ENCODE measurements around the gene GAL3ST1.
"Not testable (repeated sequence)": the region's sequence is repeated elsewhere in the genome, so short reads cannot be mapped to it uniquely, and the experiment has no call there.

Gene GAL3ST1

DNA sequence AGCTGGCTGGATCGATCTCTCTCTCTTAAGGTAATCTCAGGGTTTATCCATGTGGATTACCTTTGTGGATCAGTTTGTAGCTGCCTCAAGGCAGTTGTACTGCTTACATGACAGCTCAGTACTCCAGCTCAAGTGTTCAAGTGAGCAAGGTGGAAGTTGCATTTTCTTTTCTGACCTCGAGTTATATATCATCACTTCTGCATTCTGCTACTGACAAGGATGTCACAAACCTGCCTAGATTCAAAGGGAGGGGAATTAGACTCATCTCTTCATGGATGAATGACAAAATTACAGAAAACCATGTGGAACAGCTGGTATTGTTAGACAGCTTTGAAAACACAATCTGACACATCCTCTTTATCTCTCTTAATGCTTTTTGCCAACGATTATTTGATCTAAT is 26.5 kb upstream of the GAL3ST1 start:
- in situ Hi-C loops (cut with MboI; ENCODE audit: low sequenced_read_pairs) = loop anchor here (10.0 kb wide), 1 partner anchor 54 kb away; no protein-coding TSS in a partner anchor

GRCh38 chr22:30598986-30599385 is 24.5 kb upstream of the GAL3ST1 start:
- in situ Hi-C loops (cut with MboI; ENCODE audit: low sequenced_read_pairs) = no loop called here

DNA sequence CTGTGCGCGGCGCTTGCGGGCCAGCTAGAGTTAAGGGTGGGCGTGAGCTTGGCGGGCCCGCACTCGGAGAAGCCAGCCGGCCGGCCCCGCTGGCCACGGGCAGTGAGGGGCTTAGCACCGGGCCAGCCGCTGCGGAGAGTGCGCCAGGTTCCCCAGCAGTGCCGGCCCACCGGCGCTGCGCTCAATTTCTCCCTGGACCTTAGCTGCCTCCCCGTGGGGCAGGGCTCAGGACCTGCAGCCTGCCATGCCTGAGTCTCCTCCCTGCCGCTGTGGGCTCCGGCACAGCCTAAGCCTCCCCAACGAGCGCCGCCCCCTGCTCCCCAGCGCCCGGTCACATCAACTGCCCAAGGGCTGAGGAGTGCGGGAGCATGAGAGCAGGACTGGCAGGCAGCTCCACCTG is 22.4 kb upstream of the GAL3ST1 start:
- in situ Hi-C loops (cut with MboI; ENCODE audit: low sequenced_read_pairs) = no loop called here

DNA sequence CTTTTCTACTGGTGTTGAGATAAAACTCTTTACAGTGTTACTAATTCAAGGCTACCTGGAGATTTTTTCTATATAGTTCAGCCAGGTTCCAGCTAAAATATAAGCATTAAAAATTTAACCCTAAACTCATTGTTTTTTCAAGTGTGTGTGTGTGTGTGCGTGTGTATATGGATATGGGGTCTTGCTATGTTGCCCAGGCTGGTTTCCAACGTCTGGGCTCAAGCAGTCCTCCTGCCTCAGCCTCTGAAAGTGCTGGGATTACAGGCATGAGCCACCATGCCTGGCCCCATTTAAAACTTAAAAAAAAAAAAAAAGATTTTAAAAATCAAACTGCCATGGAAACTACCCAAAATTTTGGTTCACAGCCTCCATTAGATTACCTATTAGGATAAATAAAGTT is 21.7 kb upstream of the GAL3ST1 start:
- in situ Hi-C loops (cut with MboI; ENCODE audit: low sequenced_read_pairs) = no loop called here

- in situ Hi-C loops (cut with MboI; ENCODE audit: low sequenced_read_pairs) = not testable (repeated sequence)
Observed at GRCh38 chr22:30592360-30592713, 17.9 kb upstream of the GAL3ST1 start.

DNA sequence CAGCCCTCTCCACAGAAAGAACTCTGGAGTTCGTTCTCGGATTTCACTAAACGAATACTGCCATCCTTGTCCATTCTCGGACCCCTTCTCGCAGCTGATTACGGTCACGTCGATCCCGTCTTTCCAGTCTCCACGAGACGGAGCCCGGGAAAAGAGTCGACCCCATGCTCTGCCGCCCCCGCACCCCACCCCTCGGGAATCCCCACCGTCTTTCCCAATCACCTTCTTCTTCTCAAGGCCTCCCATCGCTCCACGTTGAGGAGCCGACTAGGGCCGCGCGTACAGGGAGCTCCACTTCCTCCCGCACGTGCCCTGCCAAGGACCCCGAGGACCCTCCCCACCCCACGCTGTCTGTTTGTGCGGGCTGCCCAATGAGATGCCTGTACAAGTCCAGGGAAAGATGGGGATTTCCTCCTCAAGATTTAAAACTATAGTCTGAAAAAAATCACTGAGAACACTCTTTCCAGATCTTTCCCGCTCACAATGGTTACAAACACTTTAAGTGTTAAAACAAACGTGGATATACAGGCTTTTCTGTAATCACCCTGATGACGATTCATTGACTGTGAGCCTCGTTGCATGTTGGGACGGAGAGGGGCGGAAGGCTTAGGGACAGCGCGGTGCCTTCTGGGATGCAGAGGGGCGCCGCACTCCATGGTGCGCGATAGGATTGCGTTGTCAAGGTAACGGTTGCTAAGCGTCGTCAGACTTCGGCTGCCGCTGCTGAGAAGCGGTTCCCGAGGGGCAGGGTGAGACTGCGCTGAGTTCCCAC is 17.3 kb upstream of the GAL3ST1 start, which contains the start of gene PES1:
Gene PES1, minus strand, starts transcription at position 323 of the 772 bp plus-strand sequence. Its CDS starts 77 bp downstream, at position 246.
- in situ Hi-C loops (cut with MboI; ENCODE audit: low sequenced_read_pairs) = no loop called here

DNA sequence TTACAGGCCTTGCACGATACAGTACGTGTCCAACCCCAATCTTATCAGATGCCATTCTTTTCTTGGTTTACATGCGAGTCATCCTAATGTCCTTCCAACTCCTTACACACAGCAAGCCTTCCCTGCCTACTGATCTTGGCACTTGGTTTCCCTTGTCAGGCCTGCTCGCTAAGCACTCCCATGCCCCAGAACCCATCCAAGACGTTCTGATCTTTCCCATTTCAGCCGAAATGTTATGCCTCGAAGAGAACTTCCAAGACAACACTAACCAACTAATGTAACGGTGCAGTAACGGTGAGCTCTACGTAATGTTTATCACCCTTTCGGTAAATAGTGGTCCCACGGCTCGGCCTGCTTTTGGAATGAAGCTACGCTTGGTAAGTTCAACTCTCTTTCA is 16.7 kb upstream of the GAL3ST1 start:
- in situ Hi-C loops (cut with MboI; ENCODE audit: low sequenced_read_pairs) = no loop called here

DNA sequence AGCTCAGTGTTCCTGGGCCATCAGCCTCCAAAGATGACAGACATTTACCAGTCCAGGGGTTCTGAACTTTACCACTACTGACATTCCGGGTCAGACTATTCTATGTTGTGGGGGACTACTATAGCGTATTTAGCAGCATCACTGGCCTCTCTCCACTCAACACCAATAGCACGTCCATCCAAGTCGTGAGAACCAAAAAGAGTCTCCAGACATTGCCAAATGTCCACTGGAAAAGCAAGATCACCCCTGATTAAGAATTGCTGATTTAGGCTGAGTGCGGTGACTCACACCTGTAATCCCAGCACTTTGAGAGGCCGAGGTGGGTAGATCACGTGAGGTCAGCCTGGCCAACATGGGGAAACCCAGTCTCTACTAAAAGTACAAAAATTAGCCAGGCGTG is 11.9 kb upstream of the GAL3ST1 start:
- in situ Hi-C loops (cut with MboI; ENCODE audit: low sequenced_read_pairs) = no loop called here

GRCh38 chr22:30584441-30584840 is 10.0 kb upstream of the GAL3ST1 start:
- in situ Hi-C loops (cut with MboI; ENCODE audit: low sequenced_read_pairs) = no loop called here

GRCh38 chr22:30582788-30583545 is 8.5 kb upstream of the GAL3ST1 start:
- in situ Hi-C loops (cut with MboI; ENCODE audit: low sequenced_read_pairs) = no loop called here

- in situ Hi-C loops (cut with MboI; ENCODE audit: low sequenced_read_pairs) = no loop called here
Observed at GRCh38 chr22:30582051-30582450, 7.6 kb upstream of the GAL3ST1 start.

- in situ Hi-C loops (cut with MboI; ENCODE audit: low sequenced_read_pairs) = no loop called here
Observed at GRCh38 chr22:30580896-30581295, 6.4 kb upstream of the GAL3ST1 start.

GRCh38 chr22:30578481-30578880 is 4.0 kb upstream of the GAL3ST1 start:
- in situ Hi-C loops (cut with MboI; ENCODE audit: low sequenced_read_pairs) = no loop called here

DNA sequence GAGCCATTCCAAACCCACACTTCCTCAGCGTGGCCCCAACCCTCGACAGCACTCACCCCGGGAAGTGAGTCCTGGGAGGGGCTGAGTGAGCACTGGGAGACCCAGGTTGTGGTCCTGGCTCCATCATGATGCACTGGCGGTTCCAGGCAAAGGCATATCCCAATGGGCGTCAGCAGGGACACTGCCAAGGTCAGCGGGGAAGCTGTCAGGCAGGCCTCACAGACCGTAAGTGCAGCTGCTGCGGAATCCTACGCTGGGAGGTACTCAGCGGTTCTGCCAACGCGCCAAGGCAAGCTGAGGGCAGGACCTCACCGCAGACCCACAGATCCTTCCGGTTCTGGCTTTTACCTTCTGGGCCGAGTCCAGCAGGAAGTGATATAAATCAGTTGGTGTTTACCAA is 1.4 kb upstream of the GAL3ST1 start:
- in situ Hi-C loops (cut with MboI; ENCODE audit: low sequenced_read_pairs) = no loop called here

DNA sequence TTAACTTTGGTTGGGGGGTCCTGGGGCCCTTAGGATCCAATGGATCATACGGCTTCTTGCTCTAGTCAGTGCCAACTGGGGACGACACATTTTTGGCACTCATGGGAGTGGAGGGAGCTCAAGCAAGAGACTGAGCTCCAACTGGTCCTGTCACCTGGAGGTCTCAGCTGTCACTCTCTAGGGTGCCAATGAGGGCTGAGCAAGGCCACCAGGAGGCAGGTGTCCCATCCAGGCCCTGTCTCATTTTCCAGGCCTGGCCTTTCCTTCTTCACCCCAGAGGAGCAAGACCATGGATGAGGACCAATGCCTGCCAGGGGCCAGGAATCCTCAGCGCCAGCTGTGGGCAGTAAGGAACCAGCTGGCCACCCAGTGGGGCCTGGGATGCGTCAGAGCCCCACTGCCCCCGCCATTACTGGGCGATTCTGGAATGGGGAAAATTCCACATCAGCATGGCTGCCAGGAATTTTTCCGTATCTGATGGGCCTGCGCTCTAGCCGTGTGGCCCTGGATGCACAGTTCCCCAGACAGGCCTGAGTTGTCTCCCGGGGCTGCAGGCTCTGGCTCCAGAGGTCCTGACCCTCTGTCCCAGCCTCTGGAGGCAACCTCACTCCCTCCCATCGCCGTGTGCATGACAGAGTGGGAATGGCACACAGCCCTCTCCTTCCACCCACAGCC is 669 bp upstream of the GAL3ST1 start:
- in situ Hi-C loops (cut with MboI; ENCODE audit: low sequenced_read_pairs) = no loop called here

DNA sequence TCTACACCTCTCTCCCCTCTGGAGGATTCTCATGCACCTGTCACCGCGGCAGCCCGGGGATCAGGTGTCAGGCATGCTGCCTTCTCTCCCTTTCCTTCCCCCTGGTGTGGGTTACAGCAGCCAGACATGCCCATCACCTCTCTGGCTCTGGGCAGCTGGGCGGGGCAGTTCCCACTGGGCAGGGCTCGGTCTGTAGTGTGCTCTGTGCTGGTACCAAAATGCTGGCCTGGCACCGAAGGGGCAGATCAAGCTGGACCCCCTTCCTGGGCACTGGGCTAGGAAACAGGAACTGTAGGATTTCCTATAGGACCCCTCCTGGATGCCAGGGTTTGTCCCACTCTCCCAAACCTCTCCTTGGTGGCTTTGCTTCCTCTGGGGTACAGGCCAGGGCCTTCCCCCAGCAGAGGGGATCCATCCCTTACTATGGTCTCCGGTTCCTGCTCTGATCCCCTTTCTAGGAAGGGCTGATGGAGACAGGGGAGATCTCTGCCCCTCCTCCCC is 821 bp downstream of the GAL3ST1 start:
- in situ Hi-C loops (cut with MboI; ENCODE audit: low sequenced_read_pairs) = no loop called here

DNA sequence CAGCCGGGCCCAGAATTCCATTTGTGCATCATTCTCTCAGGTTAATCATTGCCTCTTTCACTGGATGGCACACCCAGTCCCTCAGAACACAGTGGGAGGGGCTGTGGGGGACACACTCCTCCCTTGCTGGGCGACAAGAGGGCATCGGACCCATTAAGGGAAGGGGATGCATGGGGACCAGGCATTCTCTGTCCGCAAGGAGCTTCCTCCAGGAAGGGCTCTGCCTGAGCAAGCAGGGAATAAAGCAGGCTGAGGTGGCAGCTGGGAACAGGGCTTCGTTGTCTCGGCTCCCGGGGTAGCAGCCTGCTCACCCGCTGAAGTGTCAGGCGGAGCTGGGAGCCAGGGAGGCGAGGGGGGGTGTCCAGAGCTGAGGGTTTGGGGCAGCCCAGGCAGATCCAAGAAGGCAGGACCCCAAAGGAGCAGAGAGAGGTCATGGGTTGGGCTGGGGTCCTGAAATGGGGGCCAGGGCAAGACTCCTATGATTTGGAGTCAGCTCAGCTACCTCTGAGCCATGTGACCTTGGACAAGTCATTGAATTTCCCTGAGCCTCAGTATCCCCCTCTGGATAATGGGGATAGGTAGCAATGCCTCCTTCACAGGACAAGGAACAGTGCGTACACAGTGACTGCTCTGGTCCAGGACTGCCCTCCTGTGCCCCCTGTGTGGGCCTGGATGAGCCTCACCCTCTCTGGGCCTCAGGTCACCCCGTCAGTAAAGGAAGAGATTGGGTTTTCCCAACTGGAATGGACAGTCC is 1.4 kb downstream of the GAL3ST1 start:
- in situ Hi-C loops (cut with MboI; ENCODE audit: low sequenced_read_pairs) = no loop called here

- in situ Hi-C loops (cut with MboI; ENCODE audit: low sequenced_read_pairs) = no loop called here
Observed at GRCh38 chr22:30572210-30572609, 2.3 kb downstream of the GAL3ST1 start.

DNA sequence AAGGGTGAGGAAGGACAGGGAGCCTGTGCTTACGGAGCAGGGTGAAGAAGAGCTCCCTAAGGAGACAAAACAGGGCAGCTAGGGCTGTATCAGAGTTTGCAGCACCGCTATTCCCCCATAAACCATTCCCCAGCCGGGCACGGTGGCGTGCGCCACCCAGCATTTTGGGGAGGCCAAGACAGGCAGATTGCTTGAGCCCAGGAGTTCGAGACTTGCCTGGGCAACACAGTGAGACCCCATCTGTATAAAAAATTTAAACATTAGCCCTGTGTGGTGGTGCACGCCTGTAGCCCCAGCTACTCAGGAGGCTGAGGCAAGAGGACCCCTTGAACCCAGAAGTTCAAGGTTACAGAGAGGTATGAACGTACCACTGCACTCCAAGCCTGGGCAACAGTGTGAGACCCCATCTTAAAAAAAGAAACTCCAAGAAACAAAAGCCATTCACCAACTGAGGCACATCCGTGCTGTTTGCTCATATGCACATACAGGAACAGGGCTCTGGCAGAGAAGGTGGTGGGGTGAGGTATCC is 4.7 kb downstream of the GAL3ST1 start:
- in situ Hi-C loops (cut with MboI; ENCODE audit: low sequenced_read_pairs) = no loop called here

- in situ Hi-C loops (cut with MboI; ENCODE audit: low sequenced_read_pairs) = no loop called here
Observed at GRCh38 chr22:30568137-30568805, 6.2 kb downstream of the GAL3ST1 start.

All from HL-60/S4 treated with retinoic acid at 250 ng/mL for 4 days and 3 days (cell line).